ENCODE data around the gene CDHR3.

GRCh38 chr7:106035568-106035967, 72.5 kb downstream of the CDHR3 start:
- TF ChIP-seq CTCF (IDR thresholded peaks at IDR 0.05; ENCODE audit: low read depth, low read length, missing input control) (no peak), ZBTB33 (IDR thresholded peaks at IDR 0.05) (no peak), SP1 (IDR thresholded peaks at IDR 0.05) (no peak), MAX (IDR thresholded peaks at IDR 0.05) (no peak), RAD21 (IDR thresholded peaks at IDR 0.05) (no peak), FOXA1 (IDR thresholded peaks at IDR 0.05) (no peak), EGR1 (IDR thresholded peaks at IDR 0.05; ENCODE audit: low read depth in 2 of 2) (no peak), TAF1 (conservative IDR thresholded peaks at IDR 0.05) (no peak), REST (IDR thresholded peaks at IDR 0.05) (no peak)

Data from liver (tissue), 3 donors.